ENCODE measurements around the gene C14orf132.

DNA sequence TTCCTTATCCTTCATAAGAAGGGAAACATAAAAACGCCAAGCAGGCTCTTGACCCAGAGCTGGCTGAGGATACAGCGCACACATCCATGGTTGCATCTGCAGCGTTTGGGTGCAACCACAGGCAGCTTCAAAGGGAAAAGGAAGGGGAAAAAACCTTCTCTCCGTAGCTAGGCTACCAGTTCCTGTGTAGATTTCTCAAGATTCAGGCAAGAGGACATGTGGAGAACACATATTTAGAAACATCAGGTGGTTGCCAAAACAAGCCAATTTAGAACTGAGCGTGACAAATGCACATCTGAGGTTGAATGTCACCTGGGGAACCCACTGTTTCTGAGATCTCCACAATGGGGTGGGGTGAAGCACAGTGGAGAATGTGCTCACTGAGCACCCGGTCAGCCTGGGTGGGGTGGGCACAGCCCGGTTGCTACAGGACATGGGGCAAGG lies 87.2 kb downstream of the C14orf132 start:
- no peak for TF ChIP-seq POLR2A (IDR thresholded peaks at IDR 0.05; ENCODE audit: low read depth)
- TF ChIP-seq, protein P1, sequence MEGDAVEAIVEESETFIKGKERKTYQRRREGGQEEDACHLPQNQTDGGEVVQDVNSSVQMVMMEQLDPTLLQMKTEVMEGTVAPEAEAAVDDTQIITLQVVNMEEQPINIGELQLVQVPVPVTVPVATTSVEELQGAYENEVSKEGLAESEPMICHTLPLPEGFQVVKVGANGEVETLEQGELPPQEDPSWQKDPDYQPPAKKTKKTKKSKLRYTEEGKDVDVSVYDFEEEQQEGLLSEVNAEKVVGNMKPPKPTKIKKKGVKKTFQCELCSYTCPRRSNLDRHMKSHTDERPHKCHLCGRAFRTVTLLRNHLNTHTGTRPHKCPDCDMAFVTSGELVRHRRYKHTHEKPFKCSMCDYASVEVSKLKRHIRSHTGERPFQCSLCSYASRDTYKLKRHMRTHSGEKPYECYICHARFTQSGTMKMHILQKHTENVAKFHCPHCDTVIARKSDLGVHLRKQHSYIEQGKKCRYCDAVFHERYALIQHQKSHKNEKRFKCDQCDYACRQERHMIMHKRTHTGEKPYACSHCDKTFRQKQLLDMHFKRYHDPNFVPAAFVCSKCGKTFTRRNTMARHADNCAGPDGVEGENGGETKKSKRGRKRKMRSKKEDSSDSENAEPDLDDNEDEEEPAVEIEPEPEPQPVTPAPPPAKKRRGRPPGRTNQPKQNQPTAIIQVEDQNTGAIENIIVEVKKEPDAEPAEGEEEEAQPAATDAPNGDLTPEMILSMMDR (IDR thresholded peaks at IDR 0.05), result no peak
- no peak for TF ChIP-seq POLR2AphosphoS5 (IDR thresholded peaks at IDR 0.05)
- TF ChIP-seq EP300 (IDR thresholded peaks at IDR 0.05), result no peak

All from esophagus muscularis mucosa (tissue), 4 donors.